Activated CD8-positive, alpha-beta T cell treated with anti-CD3 and anti-CD28 coated beads, Interleukin-2, amount 10 ng/mL, durations not matched to agents 7 days and 5 days (primary cell): ENCODE data around the gene KRT6A. TPM values are rescaled to one million over a fixed set of nuclear protein-coding genes. Genes with fewer than 3 reads are reported as not detected.

ENCODE experiments used
- ATAC-seq: fragments of 150-1000 bp; cut with Tn5 transposase; one replicate; pipeline ENCODE4 v1.10.0; 2021; ENCODE audit warnings: moderate library complexity
- CTCF ChIA-PET: fragments of 350-600 bp; sonication (Branson Sonifier 250); formaldehyde crosslinking; loops from one replicate; lab custom pipeline; 2021; ENCODE audit warnings: antibody characterized with exemption; lab: Charles Lee
- POLR2A ChIA-PET: fragments of 350-600 bp; sonication (Branson Sonifier 250); formaldehyde crosslinking; loops from one replicate; lab custom pipeline; 2021; ENCODE audit warnings: antibody characterized with exemption; lab: Charles Lee
- DNase-seq: peaks from one replicate; pipeline ENCODE4 v3.0.0-alpha.2; 2020
- H3K27ac Mint-ChIP-seq: one replicate; pipeline ENCODE4 v1.8.0; 2021; ENCODE audit warnings: mild to moderate bottlenecking, mixed read lengths
- H3K27me3 Mint-ChIP-seq: one replicate; pipeline ENCODE4 v1.8.0; 2021; ENCODE audit warnings: low read depth, mixed read lengths
- H3K36me3 Mint-ChIP-seq: one replicate; pipeline ENCODE4 v1.8.0; 2021; ENCODE audit warnings: low read depth, mixed read lengths
- H3K4me1 Mint-ChIP-seq: one replicate; pipeline ENCODE4 v1.8.0; 2021; ENCODE audit warnings: low read depth, mixed read lengths
- H3K4me3 Mint-ChIP-seq: one replicate; pipeline ENCODE4 v1.8.0; 2021; ENCODE audit warnings: mild to moderate bottlenecking, mixed read lengths
- H3K9me3 Mint-ChIP-seq: one replicate; pipeline ENCODE4 v1.8.0; 2022; ENCODE audit warnings: mixed read lengths; ENCODE audit not compliant: insufficient read depth
- total RNA-seq, 2 experiments: library from RNA; stranded (reverse); gene quantifications; one replicate each; pipeline ENCODE4 v1.2.3, GENCODE V29; 2021

Gene KRT6A
- total RNA-seq: not detected

- no peak within 1 kb of the TSS for H3K4me3 Mint-ChIP-seq
These were observed at the start of gene KRT6A for GRCh38 chr12:52493172-52493571. Gene KRT6A (minus strand): TSS chr12:52493257. CDS start chr12:52493188, 69 bp downstream.

GRCh38 chr12:52542157-52542556 lies 49.1 kb upstream of the KRT6A start:
- no peak for ATAC-seq
- Mint-ChIP-seq H3K27me3 (peaks cover 8% of the 10 kb centered on the region), H3K9me3 (no peaks in the 10 kb centered on the region), H3K4me1 (peaks cover 9% of the 10 kb centered on the region), H3K27ac (no peak overlapping the region), H3K4me3 (no peak overlapping the region), H3K36me3 (no peaks in the 10 kb centered on the region)
- ChIA-PET CTCF (interaction anchor here (0.6 kb wide), 1 partner anchor 338 kb away, joined by 4 read pairs; no protein-coding TSS in a partner anchor), POLR2A (no interaction called here)
- no peak for DNase-seq

More at GRCh38 chr12:52493172-52493571, at the start of gene KRT6A:
- H3K9me3 Mint-ChIP-seq: no peaks in the 10 kb centered on the region
- ATAC-seq (no peak), DNase-seq (no peak)
- H3K27me3 Mint-ChIP-seq: peaks cover 16% of the 10 kb centered on the region
- no peaks in the 10 kb centered on the region for H3K36me3 Mint-ChIP-seq
- CTCF ChIA-PET: interaction anchor here (1.4 kb wide), 1 partner anchor 387 kb away, joined by 4 read pairs; no protein-coding TSS in a partner anchor
- no peaks in the 10 kb centered on the region for H3K4me1 Mint-ChIP-seq
- POLR2A ChIA-PET: no interaction called here
- no peak within 1 kb of the TSS for H3K27ac Mint-ChIP-seq

DNA sequence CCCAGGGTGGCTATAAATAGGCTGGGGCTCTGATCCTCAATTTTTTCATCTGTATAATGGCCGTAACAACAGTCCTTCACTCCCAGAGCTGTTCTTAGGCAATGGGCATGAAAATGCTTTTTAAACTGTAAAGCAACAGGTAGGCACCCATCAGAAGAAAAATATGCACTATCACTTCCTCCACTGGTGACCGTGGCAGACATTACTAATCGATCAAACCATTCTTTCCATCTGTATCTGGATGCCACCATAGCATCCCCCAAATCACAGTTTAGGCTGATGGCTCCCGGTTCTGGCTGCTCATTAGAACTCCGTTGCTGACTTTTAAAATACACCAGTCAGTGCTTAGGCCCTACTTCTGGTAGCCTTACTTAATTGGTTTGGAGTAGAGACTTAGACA lies 48.7 kb upstream of the KRT6A start:
- no peak for DNase-seq
- ChIA-PET POLR2A (no interaction called here), CTCF (interaction anchor here (0.6 kb wide), 1 partner anchor 339 kb away, joined by 4 read pairs; no protein-coding TSS in a partner anchor)
- ATAC-seq: no peak
- H3K4me3 Mint-ChIP-seq: no peak overlapping the region
- H3K27me3 Mint-ChIP-seq: peaks cover 8% of the 10 kb centered on the region
- H3K27ac Mint-ChIP-seq: no peak overlapping the region
- H3K4me1 Mint-ChIP-seq: peaks cover 9% of the 10 kb centered on the region
- no peaks in the 10 kb centered on the region for H3K36me3 Mint-ChIP-seq
- no peaks in the 10 kb centered on the region for H3K9me3 Mint-ChIP-seq

- ChIA-PET CTCF (no interaction called here), POLR2A (no interaction called here)
- H3K27me3 Mint-ChIP-seq: peaks cover 8% of the 10 kb centered on the region
- H3K9me3 Mint-ChIP-seq: no peaks in the 10 kb centered on the region
- H3K4me3 Mint-ChIP-seq: no peak overlapping the region
- peaks cover 9% of the 10 kb centered on the region for H3K4me1 Mint-ChIP-seq
- no peak for DNase-seq
- no peaks in the 10 kb centered on the region for H3K36me3 Mint-ChIP-seq
- H3K27ac Mint-ChIP-seq: no peak overlapping the region
- no peak for ATAC-seq
These were observed 47.5 kb upstream of the KRT6A start for GRCh38 chr12:52540531-52540930.

GRCh38 chr12:52539821-52540173 lies 46.7 kb upstream of the KRT6A start:
- Mint-ChIP-seq H3K27me3 (peaks cover 4% of the 10 kb centered on the region), H3K27ac (no peak overlapping the region), H3K9me3 (no peaks in the 10 kb centered on the region), H3K4me3 (no peak overlapping the region), H3K4me1 (peaks cover 9% of the 10 kb centered on the region), H3K36me3 (no peaks in the 10 kb centered on the region)
- DNase-seq (no peak), ATAC-seq (no peak)
- CTCF ChIA-PET: no interaction called here
- POLR2A ChIA-PET: no interaction called here

GRCh38 chr12:52539083-52539820 lies 46.2 kb upstream of the KRT6A start:
- Mint-ChIP-seq H3K4me1 (peaks cover 9% of the 10 kb centered on the region), H3K9me3 (no peaks in the 10 kb centered on the region), H3K27me3 (peaks cover 3% of the 10 kb centered on the region), H3K4me3 (no peak overlapping the region), H3K36me3 (no peaks in the 10 kb centered on the region), H3K27ac (no peak overlapping the region)
- ChIA-PET POLR2A (no interaction called here), CTCF (no interaction called here)
- DNase-seq (no peak), ATAC-seq (no peak)

- DNase-seq: no peak
These were observed 44.0 kb upstream of the KRT6A start for GRCh38 chr12:52537101-52537500.

DNA sequence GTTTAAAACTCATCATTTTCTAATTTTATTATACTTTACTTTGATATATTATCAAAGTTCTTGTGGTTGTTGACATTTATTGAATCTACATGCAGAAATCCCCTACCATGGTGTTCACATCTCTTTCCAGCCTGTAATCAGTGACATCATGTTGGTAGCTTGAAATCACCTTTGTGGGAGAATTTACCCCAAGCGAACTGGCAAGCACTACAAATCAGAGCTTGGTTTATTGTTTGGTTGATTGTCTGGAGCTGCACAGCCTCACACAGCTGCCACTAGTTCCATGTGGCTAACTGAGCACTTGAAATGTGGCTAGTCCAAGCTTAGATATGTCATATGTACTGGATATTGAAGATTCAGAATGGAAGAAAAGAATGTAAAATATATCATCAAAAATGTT lies 42.5 kb upstream of the KRT6A start:
- no peak for DNase-seq
- no peaks in the 10 kb centered on the region for H3K4me1 Mint-ChIP-seq
- no peaks in the 10 kb centered on the region for H3K36me3 Mint-ChIP-seq
- H3K9me3 Mint-ChIP-seq: no peaks in the 10 kb centered on the region
- peaks cover 3% of the 10 kb centered on the region for H3K27me3 Mint-ChIP-seq
- ChIA-PET POLR2A (no interaction called here), CTCF (interaction anchor here (1.1 to 1.4 kb wide), 3 partner anchors 163 to 381 kb away, joined by 3 read pairs; no protein-coding TSS in a partner anchor)
- no peak overlapping the region for H3K27ac Mint-ChIP-seq
- H3K4me3 Mint-ChIP-seq: no peak overlapping the region
- ATAC-seq: no peak

More at GRCh38 chr12:52537101-52537500, 44.0 kb upstream of the KRT6A start:
- Mint-ChIP-seq H3K9me3 (no peaks in the 10 kb centered on the region), H3K4me1 (no peaks in the 10 kb centered on the region), H3K36me3 (no peaks in the 10 kb centered on the region), H3K4me3 (no peak overlapping the region), H3K27me3 (peaks cover 3% of the 10 kb centered on the region), H3K27ac (no peak overlapping the region)
- ChIA-PET CTCF (no interaction called here), POLR2A (no interaction called here)
- no peak for ATAC-seq

GRCh38 chr12:52534482-52534881 lies 41.4 kb upstream of the KRT6A start:
- peak; percentile 28 for DNase-seq
- Mint-ChIP-seq H3K27me3 (peaks cover 3% of the 10 kb centered on the region), H3K4me1 (no peaks in the 10 kb centered on the region), H3K9me3 (no peaks in the 10 kb centered on the region), H3K27ac (no peak overlapping the region), H3K4me3 (no peak overlapping the region), H3K36me3 (no peaks in the 10 kb centered on the region)
- ChIA-PET POLR2A (no interaction called here), CTCF (interaction anchor here (1.0 to 1.5 kb wide), 4 partner anchors 155 to 380 kb away, joined by 3 to 7 read pairs (median 3); no protein-coding TSS in a partner anchor)
- no peak for ATAC-seq

- H3K27me3 Mint-ChIP-seq: peaks cover 3% of the 10 kb centered on the region
- no peak for DNase-seq
- no peak overlapping the region for H3K27ac Mint-ChIP-seq
- POLR2A ChIA-PET: no interaction called here
- ATAC-seq: no peak
- H3K9me3 Mint-ChIP-seq: no peaks in the 10 kb centered on the region
- no peak overlapping the region for H3K4me3 Mint-ChIP-seq
- H3K4me1 Mint-ChIP-seq: no peaks in the 10 kb centered on the region
- no peaks in the 10 kb centered on the region for H3K36me3 Mint-ChIP-seq
- CTCF ChIA-PET: interaction anchor here (0.6 to 1.5 kb wide), 4 partner anchors 154 to 376 kb away, joined by 3 to 7 read pairs (median 3); no protein-coding TSS in a partner anchor
These were observed 40.8 kb upstream of the KRT6A start for GRCh38 chr12:52533686-52534470.

GRCh38 chr12:52532636-52533035 lies 39.6 kb upstream of the KRT6A start:
- Mint-ChIP-seq H3K27ac (no peak overlapping the region), H3K4me1 (no peaks in the 10 kb centered on the region), H3K9me3 (no peaks in the 10 kb centered on the region), H3K27me3 (peaks cover 3% of the 10 kb centered on the region), H3K36me3 (no peaks in the 10 kb centered on the region), H3K4me3 (no peak overlapping the region)
- ATAC-seq (no peak), DNase-seq (no peak)
- POLR2A ChIA-PET: no interaction called here
- CTCF ChIA-PET: no interaction called here
